Activated T-cell treated with anti-CD3 and anti-CD28 coated beads, Interleukin-2, amount 50 U/mL, for 4 hours (primary cell): ENCODE data around the gene PRRT2. TPM values are rescaled to one million over a fixed set of nuclear protein-coding genes. Genes with fewer than 3 reads are reported as not detected.
A peak's percentile ranks its signal among the peaks of the same experiment; 100 is the strongest.

Source experiments
- ATAC-seq, 2 donors: fragments of 200-7000 bp; cut with Tn5 transposase; one replicate each; pipeline ENCODE4 v1.10.0; 2021
- DNase-seq: peaks from one replicate; pipeline ENCODE4 v3.0.0-alpha.2; 2020
- H3K27me3 Mint-ChIP-seq: one replicate; pipeline ENCODE4 v1.8.0; 2021; ENCODE audit warnings: low read depth, mixed read lengths
- H3K36me3 Mint-ChIP-seq: one replicate; pipeline ENCODE4 v1.8.0; 2022; ENCODE audit warnings: mixed read lengths; ENCODE audit not compliant: insufficient read depth
- H3K4me1 Mint-ChIP-seq: one replicate; pipeline ENCODE4 v1.8.0; 2021; ENCODE audit warnings: low read depth, mixed read lengths
- H3K4me3 Mint-ChIP-seq: one replicate; pipeline ENCODE4 v1.8.0; 2021; ENCODE audit warnings: mild to moderate bottlenecking, moderate library complexity, mixed read lengths
- H3K9me3 Mint-ChIP-seq: one replicate; pipeline ENCODE4 v1.8.0; 2021; ENCODE audit warnings: mixed read lengths
- total RNA-seq, 3 donors: library from RNA; stranded (reverse); gene quantifications; one replicate each; pipeline ENCODE4 v1.2.1, GENCODE V29; 2021

Gene PRRT2
- total RNA-seq, 3 donors from 2014 or later, result 0.34 to 1.6 (median 0.76) TPM

DNA sequence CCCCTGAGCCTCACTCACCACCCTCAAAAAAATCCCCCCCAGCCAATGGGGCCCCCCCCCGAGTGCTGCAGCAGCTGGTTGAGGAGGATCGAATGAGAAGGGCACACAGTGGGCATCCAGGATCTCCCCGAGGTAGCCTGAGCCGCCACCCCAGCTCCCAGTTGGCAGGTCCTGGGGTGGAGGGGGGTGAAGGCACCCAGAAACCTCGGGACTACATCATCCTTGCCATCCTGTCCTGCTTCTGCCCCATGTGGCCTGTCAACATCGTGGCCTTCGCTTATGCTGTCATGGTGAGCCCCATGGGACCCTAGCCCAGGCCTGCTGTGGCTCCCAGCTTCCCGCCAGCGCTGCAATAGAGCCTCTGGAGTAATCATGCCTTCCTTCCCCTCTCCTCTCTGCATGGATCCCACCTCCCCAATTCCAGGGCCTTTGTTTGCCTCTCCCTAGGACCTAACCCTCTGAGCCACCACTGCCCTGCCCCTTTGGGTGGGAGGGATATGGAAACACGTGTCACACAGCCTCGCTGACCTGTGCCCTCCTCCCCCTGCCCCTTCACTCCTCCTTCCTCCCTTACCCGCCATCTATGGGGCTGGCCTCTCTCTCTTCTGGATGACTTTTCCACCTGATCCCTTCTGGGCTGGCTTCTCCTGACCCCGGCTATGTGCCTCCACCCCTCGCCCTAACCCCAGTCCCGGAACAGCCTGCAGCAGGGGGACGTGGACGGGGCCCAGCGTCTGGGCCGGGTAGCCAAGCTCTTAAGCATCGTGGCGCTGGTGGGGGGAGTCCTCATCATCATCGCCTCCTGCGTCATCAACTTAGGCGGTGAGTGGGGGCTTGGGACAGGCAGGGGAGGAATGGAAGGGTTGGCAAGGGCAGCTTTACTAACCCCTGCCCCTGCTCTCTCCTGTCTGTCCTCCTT lies 1.9 kb downstream of the PRRT2 start:
- DNase-seq, result no peak
- no peaks in the 10 kb centered on the region for H3K9me3 Mint-ChIP-seq
- ATAC-seq, result no peak

DNA sequence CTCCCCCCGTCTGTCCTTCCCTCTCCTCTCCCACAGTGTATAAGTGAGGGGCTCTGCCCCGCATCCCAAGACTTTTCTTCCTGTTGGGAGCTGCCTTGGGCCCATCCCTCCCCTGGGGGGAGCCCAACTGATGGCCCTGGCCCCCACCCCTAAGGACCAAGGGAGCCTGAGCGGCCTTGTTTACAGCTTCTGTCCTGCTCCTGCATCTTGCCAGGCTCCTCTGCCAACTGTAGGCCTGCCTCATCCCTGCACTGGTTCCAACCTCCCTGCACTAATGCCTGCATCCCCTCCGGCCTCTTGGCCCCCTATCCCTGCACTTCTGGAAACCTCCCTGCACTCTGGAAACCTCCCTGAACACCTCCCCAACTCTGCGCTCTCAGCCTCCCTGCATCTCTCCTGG lies 2.6 kb downstream of the PRRT2 start:
- ATAC-seq (no peak), DNase-seq (no peak)
- Mint-ChIP-seq H3K9me3 (no peaks in the 10 kb centered on the region), H3K36me3 (peaks cover 13% of the 10 kb centered on the region), H3K4me1 (peaks cover 70% of the 10 kb centered on the region), H3K27me3 (no peaks in the 10 kb centered on the region), H3K4me3 (peak overlapping the region; percentile 96)

More for the DNA sequence above, 1.9 kb downstream of the PRRT2 start:
- Mint-ChIP-seq H3K4me3 (no peak overlapping the region), H3K27me3 (no peaks in the 10 kb centered on the region), H3K36me3 (peaks cover 12% of the 10 kb centered on the region), H3K4me1 (peaks cover 66% of the 10 kb centered on the region)

GRCh38 chr16:29815032-29815721 lies 3.2 kb downstream of the PRRT2 start:
- DNase-seq, result no peak
- peaks cover 16% of the 10 kb centered on the region for H3K36me3 Mint-ChIP-seq
- no peaks in the 10 kb centered on the region for H3K27me3 Mint-ChIP-seq
- H3K4me3 Mint-ChIP-seq, result peak overlapping the region; percentile 96
- ATAC-seq, result no peak
- no peaks in the 10 kb centered on the region for H3K9me3 Mint-ChIP-seq
- H3K4me1 Mint-ChIP-seq, result peaks cover 72% of the 10 kb centered on the region

- peak; percentile 70 to 73 for ATAC-seq
- peaks cover 68% of the 10 kb centered on the region for H3K4me1 Mint-ChIP-seq
- H3K9me3 Mint-ChIP-seq, result no peaks in the 10 kb centered on the region
Measured at GRCh38 chr16:29815793-29816693, 4.0 kb downstream of the PRRT2 start, which contains the start of gene PAGR1. Gene PAGR1, plus strand, starts transcription at chr16:29816152. Its CDS starts 374 bp downstream, at chr16:29816526.

DNA sequence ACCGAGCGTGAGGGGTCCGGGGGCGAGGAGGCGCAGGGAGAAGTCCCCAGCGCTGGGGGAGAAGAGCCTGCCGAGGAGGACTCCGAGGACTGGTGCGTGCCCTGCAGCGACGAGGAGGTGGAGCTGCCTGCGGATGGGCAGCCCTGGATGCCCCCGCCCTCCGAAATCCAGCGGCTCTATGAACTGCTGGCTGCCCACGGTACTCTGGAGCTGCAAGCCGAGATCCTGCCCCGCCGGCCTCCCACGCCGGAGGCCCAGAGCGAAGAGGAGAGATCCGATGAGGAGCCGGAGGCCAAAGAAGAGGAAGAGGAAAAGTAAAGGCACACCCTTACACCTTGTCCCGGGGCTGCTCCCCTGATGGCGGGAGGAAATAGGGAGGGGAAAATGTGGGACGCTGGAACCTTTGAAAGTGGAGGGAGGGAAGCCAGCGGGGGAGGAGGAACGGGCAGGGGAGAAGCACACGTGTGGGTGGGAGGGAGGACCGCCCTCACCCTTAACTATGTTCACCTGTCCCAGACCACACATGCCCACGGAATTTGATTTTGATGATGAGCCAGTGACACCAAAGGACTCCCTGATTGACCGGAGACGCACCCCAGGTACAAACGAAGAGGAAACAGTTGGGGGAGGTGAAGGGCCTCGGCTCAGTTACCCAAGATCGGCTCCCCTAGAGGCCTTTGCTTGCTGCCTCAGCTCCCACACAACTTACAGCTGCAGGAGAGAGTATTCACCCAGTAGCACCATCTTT lies 4.9 kb downstream of the PRRT2 start:
- peaks cover 16% of the 10 kb centered on the region for H3K36me3 Mint-ChIP-seq
- peaks cover 67% of the 10 kb centered on the region for H3K4me1 Mint-ChIP-seq
- ATAC-seq (peak; percentile 29 to 37), DNase-seq (peak; percentile 29)
- no peaks in the 10 kb centered on the region for H3K27me3 Mint-ChIP-seq
- H3K4me3 Mint-ChIP-seq, result peak overlapping the region; percentile 96
- no peaks in the 10 kb centered on the region for H3K9me3 Mint-ChIP-seq

More at GRCh38 chr16:29815793-29816693, 4.0 kb downstream of the PRRT2 start, which contains the start of gene PAGR1:
- Mint-ChIP-seq H3K27me3 (no peaks in the 10 kb centered on the region), H3K4me3 (peak within 1 kb of the TSS; percentile 96), H3K36me3 (peaks cover 16% of the 10 kb centered on the region)
- DNase-seq, result peak; percentile 98

DNA sequence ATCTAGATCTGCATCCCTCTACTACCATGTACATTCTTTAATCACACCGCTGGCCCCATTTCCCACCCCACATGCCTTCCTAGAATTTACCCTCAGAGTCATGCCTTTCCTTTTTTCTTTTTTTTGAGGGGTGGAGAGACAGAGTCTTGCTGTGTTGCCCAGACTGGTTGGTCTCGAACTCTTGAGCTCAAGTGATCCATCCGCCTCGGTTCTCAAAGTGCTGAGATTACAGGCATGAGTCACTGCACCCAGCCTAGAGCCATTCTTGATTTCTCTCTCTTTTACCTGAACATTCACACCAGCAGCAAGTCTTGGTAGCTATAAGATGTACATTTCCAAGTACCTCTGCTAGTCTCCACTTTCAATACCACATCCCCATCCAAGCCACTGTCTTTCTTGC lies 6.1 kb downstream of the PRRT2 start:
- DNase-seq (no peak), ATAC-seq (no peak)
- Mint-ChIP-seq H3K4me1 (peaks cover 71% of the 10 kb centered on the region), H3K27me3 (no peaks in the 10 kb centered on the region), H3K4me3 (peak overlapping the region; percentile 71), H3K36me3 (peaks cover 19% of the 10 kb centered on the region), H3K9me3 (no peaks in the 10 kb centered on the region)

GRCh38 chr16:29819506-29819905 lies 7.5 kb downstream of the PRRT2 start:
- H3K4me1 Mint-ChIP-seq, result peaks cover 73% of the 10 kb centered on the region
- peaks cover 19% of the 10 kb centered on the region for H3K36me3 Mint-ChIP-seq
- peak overlapping the region; percentile 91 for H3K4me3 Mint-ChIP-seq
- DNase-seq (no peak), ATAC-seq (no peak)
- H3K27me3 Mint-ChIP-seq, result no peaks in the 10 kb centered on the region
- H3K9me3 Mint-ChIP-seq, result no peaks in the 10 kb centered on the region

- H3K4me1 Mint-ChIP-seq, result peaks cover 73% of the 10 kb centered on the region
- peaks cover 19% of the 10 kb centered on the region for H3K36me3 Mint-ChIP-seq
- ATAC-seq, result peak; percentile 9 to 10
Measured at GRCh38 chr16:29820271-29820701, 8.3 kb downstream of the PRRT2 start, which contains the start of gene MVP. Gene MVP, plus strand, starts transcription at chr16:29820462. Its CDS starts 10,088 bp downstream, at chr16:29830550.

GRCh38 chr16:29820730-29821642 lies 9.0 kb downstream of the PRRT2 start:
- H3K27me3 Mint-ChIP-seq, result no peaks in the 10 kb centered on the region
- DNase-seq, result peak; percentile 31
- peaks cover 19% of the 10 kb centered on the region for H3K36me3 Mint-ChIP-seq
- no peaks in the 10 kb centered on the region for H3K9me3 Mint-ChIP-seq
- ATAC-seq, result peak in 1 of 2 donors; percentile 2
- peak overlapping the region; percentile 91 for H3K4me3 Mint-ChIP-seq
- peaks cover 75% of the 10 kb centered on the region for H3K4me1 Mint-ChIP-seq

More at GRCh38 chr16:29820271-29820701, 8.3 kb downstream of the PRRT2 start, which contains the start of gene MVP:
- peak; percentile 42 for DNase-seq
- no peaks in the 10 kb centered on the region for H3K9me3 Mint-ChIP-seq
- no peaks in the 10 kb centered on the region for H3K27me3 Mint-ChIP-seq
- H3K4me3 Mint-ChIP-seq, result peak within 1 kb of the TSS; percentile 91

DNA sequence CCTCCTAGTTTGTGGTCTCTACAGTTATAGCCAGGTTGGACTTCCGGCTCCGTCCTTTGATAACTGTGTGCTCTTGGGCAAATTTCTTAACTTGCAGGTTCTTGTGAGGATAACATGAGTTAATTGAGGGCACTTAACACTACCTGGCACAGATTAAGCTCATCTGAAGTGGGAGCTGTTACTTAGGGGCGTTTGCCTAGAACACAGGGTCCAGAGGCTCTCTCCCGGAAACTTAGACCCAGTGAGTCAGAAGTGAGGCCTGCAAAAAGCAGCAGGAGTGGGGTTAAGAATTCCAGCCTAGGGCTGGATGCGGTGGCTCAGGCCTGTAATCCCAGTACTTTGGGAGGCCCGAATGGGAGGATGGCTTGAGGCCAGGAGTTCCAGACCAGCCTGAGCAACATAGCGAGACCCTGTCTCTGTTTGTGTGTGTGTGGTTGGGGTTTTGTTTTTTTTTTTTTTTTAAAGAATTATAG lies 9.7 kb downstream of the PRRT2 start:
- DNase-seq (no peak), ATAC-seq (no peak)
- no peaks in the 10 kb centered on the region for H3K9me3 Mint-ChIP-seq
- H3K27me3 Mint-ChIP-seq, result no peaks in the 10 kb centered on the region
- H3K4me3 Mint-ChIP-seq, result peak overlapping the region; percentile 91
- peaks cover 80% of the 10 kb centered on the region for H3K4me1 Mint-ChIP-seq
- peaks cover 19% of the 10 kb centered on the region for H3K36me3 Mint-ChIP-seq

GRCh38 chr16:29824589-29825144 lies 12.7 kb downstream of the PRRT2 start:
- peaks cover 78% of the 10 kb centered on the region for H3K4me1 Mint-ChIP-seq
- H3K36me3 Mint-ChIP-seq, result peaks cover 5% of the 10 kb centered on the region
- no peaks in the 10 kb centered on the region for H3K27me3 Mint-ChIP-seq
- DNase-seq (no peak), ATAC-seq (no peak)
- peak overlapping the region; percentile 56 for H3K4me3 Mint-ChIP-seq
- H3K9me3 Mint-ChIP-seq, result no peaks in the 10 kb centered on the region
